ENCODE measurements around the gene SOCS7. TPM values are rescaled to one million over a fixed set of nuclear protein-coding genes. Genes with fewer than 3 reads are reported as not detected.

SOCS7 gene
- total RNA-seq, 2 experiments from 2014 or later, result 13.7 to 16.9 TPM

GRCh38 chr17:38418693-38419507 is 67.3 kb downstream of the SOCS7 start:
- H3K36me3 Mint-ChIP-seq (ENCODE audit: low read depth), result no peaks in the 10 kb centered on the region
- no peaks in the 10 kb centered on the region for H3K9me3 Mint-ChIP-seq
- H3K27ac Mint-ChIP-seq, result no peak overlapping the region
- CTCF ChIA-PET, result interaction anchor here (0.5 kb wide), 1 partner anchor 968 kb away, joined by 3 read pairs; no protein-coding TSS in a partner anchor
- POLR2A ChIA-PET, result no interaction called here
- DNase-seq, result peak in 3 of 14 experiments; percentile 26 to 36 (median 30)
- intact Hi-C loops (cut with DNase I, micrococcal nuclease), result loop anchor here in 1 of 2 experiments (10.0 kb wide), 1 partner anchor 154 kb away; no protein-coding TSS in a partner anchor
- H3K27me3 Mint-ChIP-seq, result peaks cover 80% of the 10 kb centered on the region
- peaks cover 0 to 5% of the 10 kb centered on the region in 2 experiments for H3K9me3 ChIP-seq (ENCODE audit: control insufficient read depth in 1 of 2, insufficient read depth in 1 of 2, low read length in 2 of 2)
- no peak for ATAC-seq (ENCODE audit: poor library complexity)
- peaks cover 5% of the 10 kb centered on the region for H3K4me1 Mint-ChIP-seq (ENCODE audit: low read depth)
- no peak overlapping the region for H3K4me3 ChIP-seq (ENCODE audit: low read length)
- TF ChIP-seq CTCF (IDR thresholded peaks at IDR 0.05), result no peak
- peak overlapping the region; percentile 69 for H3K4me3 Mint-ChIP-seq
- H3K27ac ChIP-seq (ENCODE audit: low read depth in 1 of 2, low read length in 2 of 2), result no peak overlapping the region
- peaks cover 17% of the 10 kb centered on the region for H3K4me1 ChIP-seq (ENCODE audit: insufficient read depth, low read length)
- H3K27me3 ChIP-seq (ENCODE audit: control insufficient read depth in 1 of 2, insufficient read depth in 2 of 2, low read length in 2 of 2), result peaks cover 50 to 57% of the 10 kb centered on the region in 2 experiments
- H3K36me3 ChIP-seq (ENCODE audit: insufficient read depth, low read length), result no peaks in the 10 kb centered on the region

GRCh38 chr17:38419508-38419981 is 67.9 kb downstream of the SOCS7 start:
- POLR2A ChIA-PET, result no interaction called here
- ATAC-seq (ENCODE audit: poor library complexity) (no peak), DNase-seq (peak in 1 of 14 experiments; percentile 37)
- intact Hi-C loops (cut with DNase I, micrococcal nuclease), result loop anchor here in 1 of 2 experiments (10.0 kb wide), 1 partner anchor 155 kb away; no protein-coding TSS in a partner anchor
- Mint-ChIP-seq H3K36me3 (ENCODE audit: low read depth) (no peaks in the 10 kb centered on the region), H3K4me3 (no peak overlapping the region), H3K27ac (no peak overlapping the region), H3K27me3 (peaks cover 87% of the 10 kb centered on the region), H3K9me3 (no peaks in the 10 kb centered on the region), H3K4me1 (ENCODE audit: low read depth) (peaks cover 5% of the 10 kb centered on the region)
- Histone ChIP-seq H3K27ac (ENCODE audit: low read depth in 1 of 2, low read length in 2 of 2) (no peak overlapping the region), H3K36me3 (ENCODE audit: insufficient read depth, low read length) (no peaks in the 10 kb centered on the region), H3K9me3 (ENCODE audit: control insufficient read depth in 1 of 2, insufficient read depth in 1 of 2, low read length in 2 of 2) (peaks cover 0 to 5% of the 10 kb centered on the region in 2 experiments), H3K27me3 (ENCODE audit: control insufficient read depth in 1 of 2, insufficient read depth in 2 of 2, low read length in 2 of 2) (peaks cover 57 to 61% of the 10 kb centered on the region in 2 experiments), H3K4me3 (ENCODE audit: low read length) (no peak overlapping the region), H3K4me1 (ENCODE audit: insufficient read depth, low read length) (peaks cover 15% of the 10 kb centered on the region)
- CTCF ChIA-PET, result no interaction called here
- TF ChIP-seq CTCF (IDR thresholded peaks at IDR 0.05), result no peak

GRCh38 chr17:38420518-38420917 is 68.9 kb downstream of the SOCS7 start:
- no peak overlapping the region for H3K4me3 Mint-ChIP-seq
- H3K9me3 Mint-ChIP-seq, result no peaks in the 10 kb centered on the region
- no peak overlapping the region for H3K27ac ChIP-seq (ENCODE audit: low read depth in 1 of 2, low read length in 2 of 2)
- DNase-seq (no peak), ATAC-seq (ENCODE audit: poor library complexity) (no peak)
- ChIA-PET POLR2A (no interaction called here), CTCF (no interaction called here)
- no peak for TF ChIP-seq CTCF (IDR thresholded peaks at IDR 0.05)
- no peak overlapping the region for H3K27ac Mint-ChIP-seq
- peaks cover 0 to 5% of the 10 kb centered on the region in 2 experiments for H3K9me3 ChIP-seq (ENCODE audit: control insufficient read depth in 1 of 2, insufficient read depth in 1 of 2, low read length in 2 of 2)
- H3K36me3 Mint-ChIP-seq (ENCODE audit: low read depth), result no peaks in the 10 kb centered on the region
- peaks cover 91% of the 10 kb centered on the region for H3K27me3 Mint-ChIP-seq
- peaks cover 51 to 57% of the 10 kb centered on the region in 2 experiments for H3K27me3 ChIP-seq (ENCODE audit: control insufficient read depth in 1 of 2, insufficient read depth in 2 of 2, low read length in 2 of 2)
- intact Hi-C loops (cut with DNase I, micrococcal nuclease), result no loop called here
- no peaks in the 10 kb centered on the region for H3K36me3 ChIP-seq (ENCODE audit: insufficient read depth, low read length)
- peaks cover 8% of the 10 kb centered on the region for H3K4me1 ChIP-seq (ENCODE audit: insufficient read depth, low read length)
- no peak overlapping the region for H3K4me3 ChIP-seq (ENCODE audit: low read length)
- H3K4me1 Mint-ChIP-seq (ENCODE audit: low read depth), result peaks cover 5% of the 10 kb centered on the region

All from CD4-positive, alpha-beta T cell (primary cell).